ENCODE data around the gene PPP1R37. TPM values are rescaled to one million over a fixed set of nuclear protein-coding genes. Genes with fewer than 3 reads are reported as not detected.

Gene PPP1R37
- total RNA-seq, 4 donors from 2014 or later: 6.7 to 43.8 (median 24.4) TPM

- Histone ChIP-seq H3K4me1 (no peaks in the 10 kb centered on the region), H3K4me3 (no peak overlapping the region), H3K27ac (no peak overlapping the region), H3K9me3 (no peaks in the 10 kb centered on the region), H3K36me3 (no peaks in the 10 kb centered on the region), H3K27me3 (no peaks in the 10 kb centered on the region)
- TF ChIP-seq CTCF (IDR thresholded peaks at IDR 0.05) (no peak), POLR2A (IDR thresholded peaks at IDR 0.05) (no peak)
- DNase-seq: no peak
- intact Hi-C loops (cut with DNase I; ENCODE audit: low total_unique reads): no loop called here
These were observed 49.2 kb downstream of the PPP1R37 start for GRCh38 chr19:45142016-45142725.

- TF ChIP-seq POLR2A (IDR thresholded peaks at IDR 0.05) (no peak), CTCF (IDR thresholded peaks at IDR 0.05) (no peak)
These were observed 49.7 kb downstream of the PPP1R37 start for GRCh38 chr19:45142726-45143110.

GRCh38 chr19:45144431-45145269 lies 51.7 kb downstream of the PPP1R37 start:
- H3K36me3 ChIP-seq: no peaks in the 10 kb centered on the region
- intact Hi-C loops (cut with DNase I; ENCODE audit: low total_unique reads): no loop called here
- no peaks in the 10 kb centered on the region for H3K27me3 ChIP-seq
- no peaks in the 10 kb centered on the region for H3K4me1 ChIP-seq
- TF ChIP-seq POLR2A (IDR thresholded peaks at IDR 0.05) (no peak), CTCF (IDR thresholded peaks at IDR 0.05) (no peak)
- H3K4me3 ChIP-seq: no peak overlapping the region
- no peak overlapping the region for H3K27ac ChIP-seq
- H3K9me3 ChIP-seq: no peaks in the 10 kb centered on the region
- no peak for DNase-seq

More at GRCh38 chr19:45142726-45143110, 49.7 kb downstream of the PPP1R37 start:
- H3K27me3 ChIP-seq: no peaks in the 10 kb centered on the region
- H3K9me3 ChIP-seq: no peaks in the 10 kb centered on the region
- intact Hi-C loops (cut with DNase I; ENCODE audit: low total_unique reads): no loop called here
- H3K27ac ChIP-seq: no peak overlapping the region
- no peak overlapping the region for H3K4me3 ChIP-seq
- no peaks in the 10 kb centered on the region for H3K36me3 ChIP-seq
- DNase-seq: no peak
- H3K4me1 ChIP-seq: no peaks in the 10 kb centered on the region

- Histone ChIP-seq H3K9me3 (no peaks in the 10 kb centered on the region), H3K27ac (no peak overlapping the region), H3K4me1 (no peaks in the 10 kb centered on the region), H3K4me3 (no peak overlapping the region), H3K36me3 (no peaks in the 10 kb centered on the region), H3K27me3 (no peaks in the 10 kb centered on the region)
- TF ChIP-seq CTCF (IDR thresholded peaks at IDR 0.05): no peak
- intact Hi-C loops (cut with DNase I; ENCODE audit: low total_unique reads): no loop called here
- DNase-seq: no peak
These were observed 52.6 kb downstream of the PPP1R37 start for GRCh38 chr19:45145270-45146189.

Measured in uterus (tissue), 4 donors.